ENCODE measurements around the gene IVNS1ABP.
"Not testable (repeated sequence)": the region's sequence is repeated elsewhere in the genome, so short reads cannot be mapped to it uniquely, and the experiment has no call there.

The IVNS1ABP gene

DNA sequence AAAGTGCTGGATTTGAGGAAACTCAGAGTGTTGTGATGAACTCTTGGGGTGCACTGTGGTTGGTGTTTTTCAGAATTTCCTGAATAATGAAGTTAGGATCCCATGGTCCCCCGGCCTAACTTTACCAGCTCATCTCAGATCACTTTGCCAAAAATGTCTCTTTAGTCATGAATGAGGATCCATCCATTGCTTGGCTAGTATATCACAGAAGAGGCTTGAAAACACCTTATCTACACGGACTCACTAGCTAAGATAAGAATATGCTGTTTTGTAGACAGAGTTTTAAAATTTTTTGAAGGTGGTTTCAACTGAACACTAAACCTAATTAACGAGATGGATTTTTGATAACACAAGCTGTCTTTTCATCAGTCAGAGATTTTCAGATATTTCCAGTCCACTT lies 53.8 kb downstream of the IVNS1ABP start:
- Histone ChIP-seq H4K20me1 (no peaks in the 10 kb centered on the region), H3K9me3 (no peaks in the 10 kb centered on the region), H3K27ac (no peak overlapping the region), H3K4me1 (no peaks in the 10 kb centered on the region), H3K4me2 (no peak overlapping the region), H3K36me3 (no peaks in the 10 kb centered on the region), H3K4me3 (no peak overlapping the region), H3K27me3 (no peaks in the 10 kb centered on the region), H3K9ac (no peak overlapping the region)
- TF ChIP-seq Cebpa-rat (IDR thresholded peaks at IDR 0.05) = no peak

DNA sequence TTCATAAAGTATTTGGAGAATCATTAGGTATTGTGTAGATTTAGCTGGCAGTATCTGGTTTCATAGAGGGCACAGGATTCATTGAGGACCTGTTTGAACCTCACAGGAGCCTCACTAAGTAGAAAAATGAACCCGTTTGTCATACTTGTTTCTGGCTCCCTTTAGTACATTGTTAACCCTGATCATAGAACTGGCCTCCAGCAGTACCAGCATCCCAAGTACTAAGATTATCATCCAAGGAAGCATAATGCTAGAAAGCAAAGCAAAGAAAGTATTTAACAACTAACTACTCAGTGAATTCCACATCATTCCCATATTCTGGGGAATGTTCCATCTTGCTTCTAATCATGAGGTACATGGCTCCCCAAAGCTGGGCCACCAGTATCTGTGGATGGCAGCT lies 54.9 kb downstream of the IVNS1ABP start:
- H3K27me3 ChIP-seq = no peaks in the 10 kb centered on the region
- H3K9me3 ChIP-seq = no peaks in the 10 kb centered on the region
- H3K36me3 ChIP-seq = no peaks in the 10 kb centered on the region
- no peak overlapping the region for H3K4me3 ChIP-seq
- no peak overlapping the region for H3K27ac ChIP-seq
- no peak overlapping the region for H3K4me2 ChIP-seq
- no peaks in the 10 kb centered on the region for H4K20me1 ChIP-seq
- no peak for TF ChIP-seq Cebpa-rat (IDR thresholded peaks at IDR 0.05)
- H3K4me1 ChIP-seq = no peaks in the 10 kb centered on the region
- H3K9ac ChIP-seq = no peak overlapping the region

DNA sequence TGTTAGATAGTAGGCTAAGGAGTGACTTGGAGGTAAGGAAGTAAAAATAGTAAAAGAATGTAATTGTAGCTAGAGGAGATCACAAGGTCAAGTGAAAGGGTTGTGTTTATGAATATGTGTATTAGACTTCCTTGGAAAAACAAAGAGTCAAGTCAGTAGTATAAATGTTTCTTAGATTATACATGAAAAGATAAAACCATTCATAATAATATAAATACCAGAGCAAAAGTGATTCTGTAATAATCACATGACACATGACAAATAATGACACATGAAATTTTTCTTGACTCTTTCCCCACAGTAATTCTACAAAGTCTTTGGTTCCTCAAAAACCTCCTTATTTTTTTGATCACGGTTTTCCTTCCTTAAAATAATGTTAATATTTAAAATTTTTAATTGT lies 56.4 kb downstream of the IVNS1ABP start:
- H3K9me3 ChIP-seq = no peaks in the 10 kb centered on the region
- H3K4me2 ChIP-seq = no peak overlapping the region
- no peak overlapping the region for H3K27ac ChIP-seq
- TF ChIP-seq Cebpa-rat (IDR thresholded peaks at IDR 0.05) = no peak
- H3K27me3 ChIP-seq = no peaks in the 10 kb centered on the region
- no peaks in the 10 kb centered on the region for H4K20me1 ChIP-seq
- no peak overlapping the region for H3K4me3 ChIP-seq
- H3K4me1 ChIP-seq = no peaks in the 10 kb centered on the region
- H3K9ac ChIP-seq = no peak overlapping the region
- H3K36me3 ChIP-seq = no peaks in the 10 kb centered on the region

DNA sequence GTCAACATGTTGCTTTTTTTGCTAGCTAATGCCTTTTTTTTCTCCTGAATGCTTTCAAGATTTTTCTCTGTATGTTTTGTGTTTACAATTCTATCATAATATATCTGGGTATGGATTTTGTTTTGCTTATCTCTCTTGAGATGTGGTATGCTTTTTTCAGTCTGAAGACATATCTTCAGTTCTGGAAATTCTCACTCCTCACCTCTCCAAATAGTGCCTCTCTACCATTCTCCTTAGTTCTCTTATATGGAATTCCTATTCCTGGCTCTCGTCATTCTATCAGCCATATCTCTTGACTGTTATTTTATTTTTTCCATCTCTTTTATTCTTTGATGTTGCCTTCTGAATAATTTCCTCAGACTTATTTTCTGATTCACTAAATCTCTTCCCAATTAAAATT lies 58.4 kb downstream of the IVNS1ABP start:
- Histone ChIP-seq H3K9me3 (no peaks in the 10 kb centered on the region), H3K27me3 (no peaks in the 10 kb centered on the region), H3K4me3 (no peak overlapping the region), H3K27ac (no peak overlapping the region), H3K9ac (no peak overlapping the region), H3K4me1 (no peaks in the 10 kb centered on the region), H4K20me1 (no peaks in the 10 kb centered on the region), H3K36me3 (no peaks in the 10 kb centered on the region), H3K4me2 (no peak overlapping the region)
- TF ChIP-seq Cebpa-rat (IDR thresholded peaks at IDR 0.05) = no peak

DNA sequence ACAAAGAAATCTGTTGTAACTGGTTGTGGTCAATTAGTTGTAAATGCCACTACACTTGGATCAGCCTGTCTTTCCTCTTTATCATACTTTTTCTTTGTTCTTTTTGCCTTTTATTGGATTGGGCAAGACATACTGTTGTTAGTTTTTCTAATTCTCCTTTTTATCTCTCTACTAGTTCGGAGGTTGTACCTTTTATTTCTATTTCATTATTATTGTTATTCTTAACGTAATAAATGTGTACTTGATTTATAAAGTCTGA lies 59.2 kb downstream of the IVNS1ABP start:
- Histone ChIP-seq H3K4me1 (no peaks in the 10 kb centered on the region), H3K9ac (no peak overlapping the region), H4K20me1 (no peaks in the 10 kb centered on the region), H3K27ac (no peak overlapping the region), H3K27me3 (no peaks in the 10 kb centered on the region), H3K4me3 (no peak overlapping the region), H3K36me3 (no peaks in the 10 kb centered on the region), H3K9me3 (no peaks in the 10 kb centered on the region), H3K4me2 (no peak overlapping the region)
- TF ChIP-seq Cebpa-rat (IDR thresholded peaks at IDR 0.05) = no peak

DNA sequence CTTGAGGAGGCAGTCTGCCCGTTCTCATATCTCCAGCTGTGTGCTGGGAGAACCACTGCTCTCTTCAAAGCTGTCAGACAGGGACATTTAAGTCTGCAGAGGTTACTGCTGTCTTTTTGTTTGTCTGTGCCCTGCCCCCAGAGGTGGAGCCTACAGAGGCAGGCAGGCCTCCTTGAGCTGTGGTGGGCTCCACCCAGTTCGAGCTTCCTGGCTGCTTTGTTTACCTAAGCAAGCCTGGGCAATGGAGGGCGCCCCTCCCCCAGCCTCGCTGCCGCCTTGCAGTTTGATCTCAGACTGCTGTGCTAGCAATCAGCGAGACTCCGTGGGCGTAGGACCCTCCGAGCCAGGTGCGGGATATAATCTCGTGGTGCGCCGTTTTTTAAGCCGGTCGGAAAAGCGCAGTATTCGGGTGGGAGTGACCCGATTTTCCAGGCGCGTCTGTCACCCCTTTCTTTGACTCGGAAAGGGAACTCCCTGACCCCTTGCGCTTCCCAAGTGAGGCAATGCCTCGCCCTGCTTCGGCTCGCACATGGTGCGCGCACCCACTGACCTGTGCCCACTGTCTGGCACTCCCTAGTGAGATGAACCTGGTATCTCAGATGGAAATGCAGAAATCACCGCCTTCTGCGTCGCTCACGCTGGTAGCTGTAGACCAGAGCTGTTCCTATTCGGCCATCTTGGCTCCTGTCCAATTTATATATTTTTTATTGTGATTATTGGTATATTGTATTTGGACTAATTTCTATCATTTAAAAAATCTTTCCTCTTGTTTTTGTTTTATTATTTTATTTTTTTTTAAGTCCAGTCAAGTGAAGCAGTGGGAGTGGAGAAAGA lies 59.7 kb downstream of the IVNS1ABP start:
- not testable (repeated sequence) for H3K9ac ChIP-seq, H3K36me3 ChIP-seq, H3K27me3 ChIP-seq, H3K9me3 ChIP-seq, H3K27ac ChIP-seq, H3K4me2 ChIP-seq, H4K20me1 ChIP-seq, H3K4me3 ChIP-seq, H3K4me1 ChIP-seq

GRCh38 chr1:185255595-185255994 lies 61.4 kb downstream of the IVNS1ABP start:
- not testable (repeated sequence) for H4K20me1 ChIP-seq, H3K4me3 ChIP-seq, H3K9me3 ChIP-seq, H3K4me2 ChIP-seq, H3K27ac ChIP-seq, H3K36me3 ChIP-seq, H3K4me1 ChIP-seq, H3K27me3 ChIP-seq, H3K9ac ChIP-seq

GRCh38 chr1:185252404-185252803 lies 64.6 kb downstream of the IVNS1ABP start:
- H3K4me1 ChIP-seq, H3K4me3 ChIP-seq, H3K27me3 ChIP-seq, H4K20me1 ChIP-seq, H3K36me3 ChIP-seq, H3K4me2 ChIP-seq, H3K9me3 ChIP-seq, H3K27ac ChIP-seq, H3K9ac ChIP-seq: not testable (repeated sequence)

- not testable (repeated sequence) for H3K4me1 ChIP-seq, H3K4me3 ChIP-seq, H4K20me1 ChIP-seq, H3K27ac ChIP-seq, H3K36me3 ChIP-seq, H3K4me2 ChIP-seq, H3K9ac ChIP-seq, H3K27me3 ChIP-seq, H3K9me3 ChIP-seq
These were observed 65.1 kb downstream of the IVNS1ABP start for GRCh38 chr1:185251928-185252327.

- H3K27ac ChIP-seq = no peak overlapping the region
- no peak overlapping the region for H3K9ac ChIP-seq
- H3K4me3 ChIP-seq = no peak overlapping the region
- H3K36me3 ChIP-seq = no peaks in the 10 kb centered on the region
- no peaks in the 10 kb centered on the region for H3K27me3 ChIP-seq
- H4K20me1 ChIP-seq = no peaks in the 10 kb centered on the region
- TF ChIP-seq Cebpa-rat (IDR thresholded peaks at IDR 0.05) = no peak
- no peaks in the 10 kb centered on the region for H3K9me3 ChIP-seq
- H3K4me2 ChIP-seq = no peak overlapping the region
- no peaks in the 10 kb centered on the region for H3K4me1 ChIP-seq
These were observed 67.0 kb downstream of the IVNS1ABP start for GRCh38 chr1:185250063-185250462.

DNA sequence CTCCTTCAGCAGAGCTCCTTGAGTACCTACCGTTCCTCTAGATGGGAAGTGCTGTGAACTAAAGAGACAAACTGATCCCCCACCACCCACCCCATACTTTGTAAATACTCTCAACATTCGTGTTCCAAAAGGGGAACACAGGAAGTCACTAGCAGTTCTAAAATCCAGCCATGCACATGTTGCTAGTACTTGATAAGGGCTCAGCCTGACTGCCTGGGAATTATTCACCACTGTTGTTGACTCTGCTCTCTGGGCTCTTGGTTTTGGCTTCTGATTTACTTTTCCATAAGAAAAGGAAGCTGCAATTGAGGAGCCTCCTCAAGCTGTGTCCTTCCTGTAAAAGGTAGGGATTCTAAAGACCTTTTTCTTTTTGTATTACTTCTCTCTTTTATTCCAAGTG lies 67.5 kb downstream of the IVNS1ABP start:
- Histone ChIP-seq H4K20me1 (no peaks in the 10 kb centered on the region), H3K4me3 (no peak overlapping the region), H3K27me3 (no peaks in the 10 kb centered on the region), H3K4me1 (no peaks in the 10 kb centered on the region), H3K9ac (no peak overlapping the region), H3K4me2 (no peak overlapping the region), H3K27ac (no peak overlapping the region), H3K36me3 (no peaks in the 10 kb centered on the region), H3K9me3 (no peaks in the 10 kb centered on the region)
- no peak for TF ChIP-seq Cebpa-rat (IDR thresholded peaks at IDR 0.05)

All from BLaER1 (cell line).